Medulla oblongata (tissue), 1 donor: ENCODE measurements around the gene KIAA1755.
A peak's percentile ranks its signal among the peaks of the same experiment; 100 is the strongest.

Experiments used
- DNase-seq: peaks from one replicate; pipeline ENCODE4 v3.0.0-alpha.2; 2015; ENCODE audit errors: extremely low spot score

The KIAA1755 gene

GRCh38 chr20:38219006-38219950 lies 41.3 kb downstream of the KIAA1755 start:
- no peak for DNase-seq

- DNase-seq, result no peak
Measured at GRCh38 chr20:38218566-38218885, 42.0 kb downstream of the KIAA1755 start.

GRCh38 chr20:38217791-38218565 lies 42.6 kb downstream of the KIAA1755 start:
- no peak for DNase-seq

GRCh38 chr20:38216746-38217595 lies 43.6 kb downstream of the KIAA1755 start:
- no peak for DNase-seq

- DNase-seq, result no peak
Measured at GRCh38 chr20:38216201-38216600, 44.3 kb downstream of the KIAA1755 start.

- DNase-seq, result no peak
Measured at GRCh38 chr20:38215194-38216182, 45.0 kb downstream of the KIAA1755 start.

GRCh38 chr20:38214256-38215193 lies 46.0 kb downstream of the KIAA1755 start:
- no peak for DNase-seq

- DNase-seq, result no peak
Measured at GRCh38 chr20:38213607-38213940, 47.0 kb downstream of the KIAA1755 start.

- peak; percentile 22 for DNase-seq
Measured at GRCh38 chr20:38212806-38213606, 47.5 kb downstream of the KIAA1755 start.

- peak; percentile 57 for DNase-seq
Measured at GRCh38 chr20:38211200-38212097, 49.1 kb downstream of the KIAA1755 start.

GRCh38 chr20:38210741-38211140 lies 49.8 kb downstream of the KIAA1755 start:
- no peak for DNase-seq

GRCh38 chr20:38209736-38210405 lies 50.7 kb downstream of the KIAA1755 start:
- no peak for DNase-seq

- DNase-seq, result no peak
Measured at GRCh38 chr20:38209054-38209675, 51.4 kb downstream of the KIAA1755 start.

- no peak for DNase-seq
Measured at GRCh38 chr20:38208523-38208922, 52.0 kb downstream of the KIAA1755 start.

GRCh38 chr20:38208088-38208487 lies 52.4 kb downstream of the KIAA1755 start:
- no peak for DNase-seq

GRCh38 chr20:38207621-38208020 lies 52.9 kb downstream of the KIAA1755 start:
- no peak for DNase-seq

- DNase-seq, result no peak
Measured at GRCh38 chr20:38205001-38205400, 55.5 kb downstream of the KIAA1755 start.
